NCI-H510A treated with DMSO at 0.1 percent for 48 hours (cell line): ENCODE data around the gene WFIKKN2.

ENCODE experiments used
- DNase-seq: peaks from one replicate; lab custom pipeline; 2025; lab: John Stamatoyannopoulos, UW

Gene WFIKKN2

GRCh38 chr17:50834429-50835300 lies 721 bp upstream of the WFIKKN2 start:
- no peak for DNase-seq

GRCh38 chr17:50836826-50837225 lies 1.4 kb downstream of the WFIKKN2 start:
- no peak for DNase-seq

- DNase-seq, result no peak
These were observed 2.0 kb downstream of the WFIKKN2 start for GRCh38 chr17:50837286-50837979.

GRCh38 chr17:50837980-50838954 lies 2.9 kb downstream of the WFIKKN2 start:
- no peak for DNase-seq

- no peak for DNase-seq
These were observed 4.4 kb downstream of the WFIKKN2 start for GRCh38 chr17:50839591-50840310.

GRCh38 chr17:50840311-50840851 lies 5.0 kb downstream of the WFIKKN2 start:
- no peak for DNase-seq

GRCh38 chr17:50841277-50841948 lies 6.0 kb downstream of the WFIKKN2 start:
- no peak for DNase-seq

GRCh38 chr17:50841949-50842354 lies 6.6 kb downstream of the WFIKKN2 start:
- DNase-seq, result peak; percentile 91

- DNase-seq, result no peak
These were observed 7.2 kb downstream of the WFIKKN2 start for GRCh38 chr17:50842506-50843149.

- no peak for DNase-seq
These were observed 7.9 kb downstream of the WFIKKN2 start for GRCh38 chr17:50843150-50843905.

GRCh38 chr17:50844117-50844700 lies 8.8 kb downstream of the WFIKKN2 start:
- DNase-seq, result no peak

GRCh38 chr17:50845240-50846147 lies 10.1 kb downstream of the WFIKKN2 start:
- DNase-seq, result no peak

- DNase-seq, result no peak
These were observed 12.2 kb downstream of the WFIKKN2 start for GRCh38 chr17:50847566-50847965.

- DNase-seq, result no peak
These were observed 12.7 kb downstream of the WFIKKN2 start for GRCh38 chr17:50848039-50848438.

- DNase-seq, result no peak
These were observed 13.3 kb downstream of the WFIKKN2 start for GRCh38 chr17:50848711-50849110.

- DNase-seq, result no peak
These were observed 15.3 kb downstream of the WFIKKN2 start for GRCh38 chr17:50850640-50851039.

GRCh38 chr17:50853015-50853615 lies 17.7 kb downstream of the WFIKKN2 start:
- peak; percentile 27 for DNase-seq
